Peyer's patch (tissue), 4 donors: ENCODE data around the gene ESPL1.

Experiments
- POLR2A ChIP-seq, 2 donors: fragments of 450-650 bp; IDR thresholded peaks; one replicate each; pipeline ENCODE4 v1.5.1; 2017; ENCODE audit warnings: antibody characterized with exemption in 2 of 2, mild to moderate bottlenecking in 2 of 2, moderate library complexity in 2 of 2
- TF ChIP-seq, protein P1 (sequence below), 6 experiments: fragments of 450-650 bp in 4 of 6; fragments of 200-600 bp in 2 of 6; sonication (generic) in 1 of 6; IDR thresholded peaks; one replicate each; pipeline ENCODE4 v1.5.1; 2017 to 2019; ENCODE audit warnings: antibody characterized with exemption in 6 of 6, mild to moderate bottlenecking in 3 of 6, moderate library complexity in 1 of 6

DNA sequence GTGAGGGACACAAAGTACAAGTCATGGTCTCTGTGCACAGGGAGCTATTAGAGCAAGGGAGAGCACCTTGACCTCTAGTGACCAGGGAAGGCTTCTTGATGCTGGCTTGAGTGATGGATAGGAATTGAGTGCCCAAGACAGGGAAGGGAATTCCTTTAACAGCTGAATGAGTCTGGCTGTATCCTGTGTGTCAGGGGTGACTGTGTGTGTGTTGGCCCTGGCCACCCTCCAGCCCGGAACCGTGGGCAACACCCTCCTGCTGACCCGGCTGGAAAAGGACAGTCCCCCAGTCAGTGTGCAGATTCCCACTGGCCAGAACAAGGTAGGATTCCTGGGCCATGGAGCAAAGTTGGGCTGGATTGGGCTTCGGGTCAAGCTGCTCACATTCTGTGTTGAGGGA is 21.8 kb downstream of the ESPL1 start:
- TF ChIP-seq, protein P1, sequence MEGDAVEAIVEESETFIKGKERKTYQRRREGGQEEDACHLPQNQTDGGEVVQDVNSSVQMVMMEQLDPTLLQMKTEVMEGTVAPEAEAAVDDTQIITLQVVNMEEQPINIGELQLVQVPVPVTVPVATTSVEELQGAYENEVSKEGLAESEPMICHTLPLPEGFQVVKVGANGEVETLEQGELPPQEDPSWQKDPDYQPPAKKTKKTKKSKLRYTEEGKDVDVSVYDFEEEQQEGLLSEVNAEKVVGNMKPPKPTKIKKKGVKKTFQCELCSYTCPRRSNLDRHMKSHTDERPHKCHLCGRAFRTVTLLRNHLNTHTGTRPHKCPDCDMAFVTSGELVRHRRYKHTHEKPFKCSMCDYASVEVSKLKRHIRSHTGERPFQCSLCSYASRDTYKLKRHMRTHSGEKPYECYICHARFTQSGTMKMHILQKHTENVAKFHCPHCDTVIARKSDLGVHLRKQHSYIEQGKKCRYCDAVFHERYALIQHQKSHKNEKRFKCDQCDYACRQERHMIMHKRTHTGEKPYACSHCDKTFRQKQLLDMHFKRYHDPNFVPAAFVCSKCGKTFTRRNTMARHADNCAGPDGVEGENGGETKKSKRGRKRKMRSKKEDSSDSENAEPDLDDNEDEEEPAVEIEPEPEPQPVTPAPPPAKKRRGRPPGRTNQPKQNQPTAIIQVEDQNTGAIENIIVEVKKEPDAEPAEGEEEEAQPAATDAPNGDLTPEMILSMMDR (IDR thresholded peaks at IDR 0.05), result no peak
- TF ChIP-seq POLR2A (IDR thresholded peaks at IDR 0.05), result no peak
